Uterus (tissue), 4 donors: ENCODE results near the gene IARS2. TPM values are rescaled to one million over a fixed set of nuclear protein-coding genes. Genes with fewer than 3 reads are reported as not detected.

Source experiments
- DNase-seq, 2 donors: peaks; one replicate each; pipeline ENCODE4 v3.0.0-alpha.2; 2019 to 2020
- H3K27ac ChIP-seq, 2 donors: fragments of 200-600 bp; sonication (generic); 1 replicate in 1 of 2; 2 replicates in 1 of 2; pipeline ENCODE4 v1.5.1; 2016 to 2018
- H3K27me3 ChIP-seq, 2 donors: fragments of 200-600 bp; sonication (generic); one replicate each; pipeline ENCODE4 v1.5.1; 2018 to 2019; ENCODE audit warnings: control low read depth in 1 of 2
- H3K36me3 ChIP-seq, 2 donors: fragments of 200-600 bp; sonication (generic); one replicate each; pipeline ENCODE4 v1.5.1; 2019; ENCODE audit warnings: control low read depth in 1 of 2
- H3K4me1 ChIP-seq, 2 donors: fragments of 200-600 bp; sonication (generic); one replicate each; pipeline ENCODE4 v1.5.1; 2018 to 2019; ENCODE audit warnings: control low read depth in 1 of 2
- H3K4me3 ChIP-seq, 2 donors: fragments of 200-600 bp; sonication (generic); 1 replicate in 1 of 2; 2 replicates in 1 of 2; pipeline ENCODE4 v1.5.1; 2018 to 2019; ENCODE audit warnings: mild to moderate bottlenecking in 1 of 2
- H3K9me3 ChIP-seq, 2 donors: fragments of 200-600 bp; sonication (generic); one replicate each; pipeline ENCODE4 v1.5.1; 2019; ENCODE audit warnings: control low read depth in 1 of 2
- CTCF ChIP-seq, 4 experiments: fragments of 200-600 bp in 2 of 4; fragments of 450-650 bp in 2 of 4; sonication (generic) in 2 of 4; IDR thresholded peaks; one replicate each; pipeline ENCODE4 v1.5.1; 2016 to 2019; ENCODE audit warnings: antibody characterized with exemption in 4 of 4, mild to moderate bottlenecking in 2 of 4, moderate library complexity in 1 of 4
- POLR2A ChIP-seq, 2 donors: fragments of 450-650 bp; IDR thresholded peaks; one replicate each; pipeline ENCODE4 v1.6.1; 2016; ENCODE audit warnings: antibody characterized with exemption in 2 of 2, mild to moderate bottlenecking in 1 of 2, moderate library complexity in 1 of 2
- intact Hi-C: fragments of 100-400 bp; cut with DNase I; formaldehyde crosslinking; loops from one replicate; pipeline ENCODE4 v1.15.1; 2023; ENCODE audit warnings: low total_unique reads
- total RNA-seq, 4 donors: library from RNA; depleted of rRNA in 3 of 4; stranded (reverse); fragments of >200 nt in 3 of 4; gene quantifications; one replicate each; pipeline versions ENCODE4 v1.1.0 to v1.2.4, GENCODE V29; 2014 to 2023
- donor health status: DM: yes; HTN: yes; CAD: no.

The IARS2 gene
- total RNA-seq, 4 donors from 2014 or later: 41.0 to 76.5 (median 49.8) TPM

DNA sequence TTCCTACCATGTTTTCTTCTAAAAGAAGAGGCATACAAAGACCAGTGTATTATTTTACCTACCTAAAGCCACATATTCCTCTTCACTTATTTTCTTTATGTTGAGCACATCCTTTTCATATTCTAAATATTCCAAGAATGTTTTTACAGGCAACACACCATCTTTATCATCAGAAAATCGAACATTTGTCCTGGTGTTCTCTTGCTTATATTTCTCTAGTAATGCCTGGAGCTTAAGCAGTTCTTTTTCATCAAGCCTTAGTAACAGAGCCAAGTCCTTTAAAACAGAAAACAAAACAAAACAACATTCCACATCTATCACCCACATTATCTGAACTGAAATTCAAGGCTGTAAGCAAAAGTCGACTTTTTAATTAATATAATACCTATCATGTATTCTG, 88.7 kb downstream of the IARS2 start:
- no peaks in the 10 kb centered on the region for H3K36me3 ChIP-seq
- no peak overlapping the region for H3K27ac ChIP-seq
- no peak overlapping the region for H3K4me3 ChIP-seq
- TF ChIP-seq CTCF (IDR thresholded peaks at IDR 0.05): no peak
- no peak for DNase-seq
- intact Hi-C loops: no loop called here
- no peaks in the 10 kb centered on the region for H3K4me1 ChIP-seq
- H3K27me3 ChIP-seq: no peaks in the 10 kb centered on the region
- H3K9me3 ChIP-seq: no peaks in the 10 kb centered on the region

DNA sequence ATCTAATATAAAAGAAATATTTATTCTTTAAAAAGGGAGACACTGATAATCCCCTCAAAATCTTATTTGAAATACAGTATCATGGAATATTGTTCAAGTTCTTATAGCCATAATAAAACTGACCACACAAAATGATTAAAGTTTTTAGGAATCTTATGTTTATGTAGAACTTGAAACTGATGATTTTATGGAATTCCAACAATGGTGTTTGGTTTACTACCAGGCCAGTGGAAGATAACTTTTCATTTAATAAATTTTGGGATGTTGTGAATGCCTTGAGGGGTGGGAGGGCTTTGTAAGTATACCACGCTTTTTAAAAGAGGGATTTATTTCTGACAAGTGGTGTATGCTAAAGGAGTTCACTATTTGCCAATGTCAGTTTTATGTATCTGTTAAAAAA, 90.6 kb downstream of the IARS2 start:
- Histone ChIP-seq H3K27me3 (no peaks in the 10 kb centered on the region), H3K27ac (no peak overlapping the region), H3K4me3 (no peak overlapping the region), H3K9me3 (no peaks in the 10 kb centered on the region), H3K4me1 (no peaks in the 10 kb centered on the region), H3K36me3 (no peaks in the 10 kb centered on the region)
- TF ChIP-seq POLR2A (IDR thresholded peaks at IDR 0.05): no peak
- no peak for TF ChIP-seq CTCF (IDR thresholded peaks at IDR 0.05)
- no peak for DNase-seq
- intact Hi-C loops: no loop called here

DNA sequence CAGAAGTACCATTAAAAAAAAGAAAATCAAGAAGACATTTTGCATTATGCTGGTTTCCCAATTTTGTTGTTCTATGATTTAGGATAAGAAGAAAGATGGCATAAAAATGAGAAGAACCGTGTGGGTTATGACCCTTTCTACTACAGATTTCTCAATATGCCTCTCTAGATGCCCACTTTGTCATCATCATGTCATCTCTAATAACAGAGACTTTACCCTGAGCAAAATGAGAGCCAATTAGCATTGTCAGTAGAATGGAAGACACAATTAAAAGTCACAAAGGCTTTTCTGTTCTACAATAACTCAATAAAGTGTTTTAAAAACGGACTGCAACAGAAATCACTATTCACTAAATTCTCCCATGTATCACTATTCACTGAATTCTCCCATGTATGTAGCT, 92.8 kb downstream of the IARS2 start:
- no peaks in the 10 kb centered on the region for H3K36me3 ChIP-seq
- no peaks in the 10 kb centered on the region for H3K9me3 ChIP-seq
- H3K4me1 ChIP-seq: no peaks in the 10 kb centered on the region
- H3K4me3 ChIP-seq: no peak overlapping the region
- DNase-seq: no peak
- H3K27ac ChIP-seq: no peak overlapping the region
- intact Hi-C loops: no loop called here
- TF ChIP-seq CTCF (IDR thresholded peaks at IDR 0.05): no peak
- no peak for TF ChIP-seq POLR2A (IDR thresholded peaks at IDR 0.05)
- H3K27me3 ChIP-seq: no peaks in the 10 kb centered on the region

DNA sequence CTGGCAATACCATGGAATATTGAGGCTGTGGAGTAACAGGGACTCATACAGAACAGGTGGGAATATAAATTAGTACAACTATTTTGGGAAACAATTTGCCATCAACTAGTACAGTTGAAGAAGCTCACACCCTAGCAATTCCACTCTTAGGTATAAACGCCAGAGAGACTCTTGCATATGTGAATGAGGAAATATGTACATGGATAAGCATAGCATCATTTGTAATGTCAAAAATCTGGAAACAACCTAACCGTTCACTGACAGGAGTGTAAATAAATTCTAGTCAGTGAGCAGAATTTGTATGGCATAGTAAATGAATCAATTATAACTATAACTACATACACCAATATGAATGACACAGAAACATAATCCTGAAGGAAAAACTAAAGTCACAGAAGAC, 94.6 kb downstream of the IARS2 start:
- no peak for DNase-seq
- TF ChIP-seq POLR2A (IDR thresholded peaks at IDR 0.05) (no peak), CTCF (IDR thresholded peaks at IDR 0.05) (no peak)
- Histone ChIP-seq H3K4me1 (no peaks in the 10 kb centered on the region), H3K36me3 (no peaks in the 10 kb centered on the region), H3K27ac (no peak overlapping the region), H3K9me3 (no peaks in the 10 kb centered on the region), H3K27me3 (no peaks in the 10 kb centered on the region), H3K4me3 (no peak overlapping the region)
- intact Hi-C loops: no loop called here

GRCh38 chr1:220189750-220190347, 95.9 kb downstream of the IARS2 start:
- peak in 3 of 4 experiments; percentile 24 to 40 (median 31) for TF ChIP-seq CTCF (IDR thresholded peaks at IDR 0.05)
- no peak for TF ChIP-seq POLR2A (IDR thresholded peaks at IDR 0.05)
- DNase-seq: no peak
- no peaks in the 10 kb centered on the region for H3K27me3 ChIP-seq
- H3K4me1 ChIP-seq: no peaks in the 10 kb centered on the region
- no peaks in the 10 kb centered on the region for H3K36me3 ChIP-seq
- H3K27ac ChIP-seq: no peak overlapping the region
- H3K4me3 ChIP-seq: no peak overlapping the region
- no peaks in the 10 kb centered on the region for H3K9me3 ChIP-seq
- intact Hi-C loops: no loop called here
